ENCODE data around the gene PYY. TPM values are rescaled to one million over a fixed set of nuclear protein-coding genes. Genes with fewer than 3 reads are reported as not detected.

The PYY gene
- total RNA-seq, 1 experiment from 2014 or later: 2.0 TPM

DNA sequence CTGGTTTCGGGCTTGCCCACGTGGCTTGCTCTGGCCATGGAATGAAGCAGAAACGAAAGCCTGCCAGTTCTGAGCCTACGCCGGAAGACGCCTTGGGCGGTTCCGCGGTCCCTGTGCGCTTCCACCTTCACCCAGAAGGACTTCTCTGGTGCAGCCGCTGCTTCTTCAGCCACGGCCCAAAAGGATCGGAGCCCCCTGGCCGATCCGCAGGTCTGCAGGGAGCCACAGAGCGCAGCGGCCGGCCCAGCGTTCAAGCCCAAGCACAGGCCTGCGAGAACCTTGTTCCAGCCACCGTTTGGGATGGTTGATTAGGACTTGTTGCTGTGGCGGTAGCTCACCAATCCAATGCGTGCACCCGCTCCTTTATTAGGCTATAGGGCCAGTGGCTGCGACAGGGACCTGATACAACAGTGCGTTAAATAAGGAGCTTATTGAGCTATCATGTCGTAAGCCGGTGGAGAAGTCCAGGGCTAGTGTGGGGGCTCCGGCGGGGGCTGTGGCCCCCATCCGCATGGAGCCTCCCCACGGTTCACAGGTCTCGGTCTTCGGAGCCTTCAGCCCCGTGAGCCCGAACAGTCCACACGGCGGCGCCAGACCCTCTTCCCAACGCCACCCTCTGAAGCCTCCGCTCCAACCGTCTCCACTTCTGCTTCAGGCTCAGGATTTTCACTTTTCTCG is 36.3 kb downstream of the PYY start:
- Histone ChIP-seq H2BK12ac (ENCODE audit: insufficient read length, low read depth, low read length) (no peak overlapping the region), H3K18ac (ENCODE audit: insufficient read length, low read depth, low read length) (no peak overlapping the region), H3K4me1 (ENCODE audit: insufficient read depth, low read length) (no peaks in the 10 kb centered on the region), H3K9me3 (ENCODE audit: control insufficient read depth, low read depth, low read length) (no peaks in the 10 kb centered on the region), H3K9ac (ENCODE audit: extremely low read depth, insufficient read length, low read length) (no peak overlapping the region), H3K4ac (ENCODE audit: low read depth, low read length) (no peak overlapping the region), H3T11ph (ENCODE audit: low read length) (no peak overlapping the region), H3K23ac (ENCODE audit: insufficient read length, low read depth, low read length) (no peak overlapping the region), H2BK120ac (ENCODE audit: low read depth, low read length, poor library complexity, severe bottlenecking) (no peak overlapping the region), H3K56ac (ENCODE audit: insufficient read length, low read depth, low read length) (no peak overlapping the region), H2AK5ac (ENCODE audit: insufficient read length, low read length) (no peak overlapping the region), H3K27ac (ENCODE audit: insufficient read length, low read depth, low read length) (no peak overlapping the region), H2BK20ac (ENCODE audit: low read depth, low read length, poor library complexity, severe bottlenecking) (no peak overlapping the region), H3K23me2 (ENCODE audit: insufficient read length, low read depth, low read length, poor library complexity, severe bottlenecking) (no peaks in the 10 kb centered on the region), H4K8ac (replicated peaks; ENCODE audit: insufficient read length, low read depth, low read length) (no peak overlapping the region), H3K27me3 (ENCODE audit: insufficient read depth, low read length) (no peaks in the 10 kb centered on the region; the same call in 1 of the 2 replicates), H3K14ac (ENCODE audit: insufficient read depth, low read length) (no peak overlapping the region), H4K20me1 (ENCODE audit: control insufficient read depth, insufficient read depth, insufficient read length) (no peaks in the 10 kb centered on the region), H3K4me2 (ENCODE audit: insufficient read depth, insufficient read length, low read length) (peak overlapping the region; percentile 24), H4K91ac (ENCODE audit: insufficient read length, low read depth, low read length) (no peak overlapping the region), H2BK15ac (ENCODE audit: low read depth, low read length) (no peak overlapping the region), H2BK5ac (ENCODE audit: insufficient read length, low read length) (no peak overlapping the region), H3K79me1 (ENCODE audit: insufficient read depth, low read depth, low read length, poor library complexity, severe bottlenecking) (no peaks in the 10 kb centered on the region), H3K79me2 (ENCODE audit: insufficient read depth, low read length) (no peaks in the 10 kb centered on the region), H4K5ac (ENCODE audit: insufficient read length, low read depth, low read length) (no peak overlapping the region), H2AFZ (ENCODE audit: low read length) (no peak overlapping the region)
- Mint-ChIP-seq H3K27ac (no peak overlapping the region), H3K27me3 (ENCODE audit: low read depth) (peaks cover 36% of the 10 kb centered on the region), H3K36me3 (ENCODE audit: insufficient read depth in 1 of 3, low read depth in 3 of 3) (no peaks in the 10 kb centered on the region), H3K4me3 (0 out of 5 replicates have a peak overlapping the region, but pooled peaks of 1 of the 2 experiments have one; percentile 5), H3K9me3 (peaks cover 0 to 5% of the 10 kb centered on the region in 2 experiments; a peak in 4 of 5 replicates), H3K4me1 (peaks cover 19 to 25% of the 10 kb centered on the region in 2 experiments)
- WGBS (ENCODE audit: extremely low coverage, insufficient read length, low lambda C conversion rate): no CpG with 5 or more reads among the region's 43 CpGs
- TF ChIP-seq, protein P1, sequence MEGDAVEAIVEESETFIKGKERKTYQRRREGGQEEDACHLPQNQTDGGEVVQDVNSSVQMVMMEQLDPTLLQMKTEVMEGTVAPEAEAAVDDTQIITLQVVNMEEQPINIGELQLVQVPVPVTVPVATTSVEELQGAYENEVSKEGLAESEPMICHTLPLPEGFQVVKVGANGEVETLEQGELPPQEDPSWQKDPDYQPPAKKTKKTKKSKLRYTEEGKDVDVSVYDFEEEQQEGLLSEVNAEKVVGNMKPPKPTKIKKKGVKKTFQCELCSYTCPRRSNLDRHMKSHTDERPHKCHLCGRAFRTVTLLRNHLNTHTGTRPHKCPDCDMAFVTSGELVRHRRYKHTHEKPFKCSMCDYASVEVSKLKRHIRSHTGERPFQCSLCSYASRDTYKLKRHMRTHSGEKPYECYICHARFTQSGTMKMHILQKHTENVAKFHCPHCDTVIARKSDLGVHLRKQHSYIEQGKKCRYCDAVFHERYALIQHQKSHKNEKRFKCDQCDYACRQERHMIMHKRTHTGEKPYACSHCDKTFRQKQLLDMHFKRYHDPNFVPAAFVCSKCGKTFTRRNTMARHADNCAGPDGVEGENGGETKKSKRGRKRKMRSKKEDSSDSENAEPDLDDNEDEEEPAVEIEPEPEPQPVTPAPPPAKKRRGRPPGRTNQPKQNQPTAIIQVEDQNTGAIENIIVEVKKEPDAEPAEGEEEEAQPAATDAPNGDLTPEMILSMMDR (conservative IDR thresholded peaks at IDR 0.05): peak; percentile 81
- peak; percentile 87 for DNase-seq

All from H9 (cell line).